ENCODE data around the gene TDRD3.

- TF ChIP-seq CTCF (IDR thresholded peaks at IDR 0.05) = no peak
- no peak for TF ChIP-seq POLR2A (IDR thresholded peaks at IDR 0.05)
Observed at GRCh38 chr13:60351855-60352615, 45.0 kb upstream of the TDRD3 start.

Measured in esophagus squamous epithelium (tissue), 4 donors.